ENCODE results near the gene KAZN. TPM values are rescaled to one million over a fixed set of nuclear protein-coding genes. Genes with fewer than 3 reads are reported as not detected.

Gene KAZN
- total and polyA plus RNA-seq, 2 of the 8 experiments (the other 6 are each of a cell fraction or from before 2014, with no cell fraction given): 3.7 to 11.8 TPM

GRCh38 chr1:14974361-14974760 lies 375.9 kb downstream of the KAZN start (continued):
- TF ChIP-seq CHD7 (IDR thresholded peaks at IDR 0.05; ENCODE audit: insufficient replicate concordance, low read length) (no peak), NANOG (IDR thresholded peaks at IDR 0.05; ENCODE audit: insufficient read depth, low read depth, low read length, poor library complexity, severe bottlenecking) (no peak), CHD1 (IDR thresholded peaks at IDR 0.05; ENCODE audit: low read depth, low read length) (no peak), MAFK (IDR thresholded peaks at IDR 0.05; ENCODE audit: low read depth, low read length) (no peak), KDM1A (IDR thresholded peaks at IDR 0.05; ENCODE audit: borderline replicate concordance, low read length) (no peak), YY1 (IDR thresholded peaks at IDR 0.05; ENCODE audit: low read depth, low read length) (no peak), GABPA (IDR thresholded peaks at IDR 0.05; ENCODE audit: borderline replicate concordance, insufficient read depth, low read length) (no peak), POLR2A (IDR thresholded peaks at IDR 0.05; ENCODE audit: control extremely low read depth in 1 of 2, low read depth in 2 of 2, low read length in 2 of 2) (no peak), CREB1 (IDR thresholded peaks at IDR 0.05) (no peak)
